UCSD-AML1 (cell line): ENCODE results near the gene PBXIP1.

Experiments
- DNase-seq: peaks from one replicate; lab custom pipeline; 2025; ENCODE audit not compliant: unreplicated experiment; lab: John Stamatoyannopoulos, UW

PBXIP1 gene, protein sequence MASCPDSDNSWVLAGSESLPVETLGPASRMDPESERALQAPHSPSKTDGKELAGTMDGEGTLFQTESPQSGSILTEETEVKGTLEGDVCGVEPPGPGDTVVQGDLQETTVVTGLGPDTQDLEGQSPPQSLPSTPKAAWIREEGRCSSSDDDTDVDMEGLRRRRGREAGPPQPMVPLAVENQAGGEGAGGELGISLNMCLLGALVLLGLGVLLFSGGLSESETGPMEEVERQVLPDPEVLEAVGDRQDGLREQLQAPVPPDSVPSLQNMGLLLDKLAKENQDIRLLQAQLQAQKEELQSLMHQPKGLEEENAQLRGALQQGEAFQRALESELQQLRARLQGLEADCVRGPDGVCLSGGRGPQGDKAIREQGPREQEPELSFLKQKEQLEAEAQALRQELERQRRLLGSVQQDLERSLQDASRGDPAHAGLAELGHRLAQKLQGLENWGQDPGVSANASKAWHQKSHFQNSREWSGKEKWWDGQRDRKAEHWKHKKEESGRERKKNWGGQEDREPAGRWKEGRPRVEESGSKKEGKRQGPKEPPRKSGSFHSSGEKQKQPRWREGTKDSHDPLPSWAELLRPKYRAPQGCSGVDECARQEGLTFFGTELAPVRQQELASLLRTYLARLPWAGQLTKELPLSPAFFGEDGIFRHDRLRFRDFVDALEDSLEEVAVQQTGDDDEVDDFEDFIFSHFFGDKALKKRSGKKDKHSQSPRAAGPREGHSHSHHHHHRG

DNA sequence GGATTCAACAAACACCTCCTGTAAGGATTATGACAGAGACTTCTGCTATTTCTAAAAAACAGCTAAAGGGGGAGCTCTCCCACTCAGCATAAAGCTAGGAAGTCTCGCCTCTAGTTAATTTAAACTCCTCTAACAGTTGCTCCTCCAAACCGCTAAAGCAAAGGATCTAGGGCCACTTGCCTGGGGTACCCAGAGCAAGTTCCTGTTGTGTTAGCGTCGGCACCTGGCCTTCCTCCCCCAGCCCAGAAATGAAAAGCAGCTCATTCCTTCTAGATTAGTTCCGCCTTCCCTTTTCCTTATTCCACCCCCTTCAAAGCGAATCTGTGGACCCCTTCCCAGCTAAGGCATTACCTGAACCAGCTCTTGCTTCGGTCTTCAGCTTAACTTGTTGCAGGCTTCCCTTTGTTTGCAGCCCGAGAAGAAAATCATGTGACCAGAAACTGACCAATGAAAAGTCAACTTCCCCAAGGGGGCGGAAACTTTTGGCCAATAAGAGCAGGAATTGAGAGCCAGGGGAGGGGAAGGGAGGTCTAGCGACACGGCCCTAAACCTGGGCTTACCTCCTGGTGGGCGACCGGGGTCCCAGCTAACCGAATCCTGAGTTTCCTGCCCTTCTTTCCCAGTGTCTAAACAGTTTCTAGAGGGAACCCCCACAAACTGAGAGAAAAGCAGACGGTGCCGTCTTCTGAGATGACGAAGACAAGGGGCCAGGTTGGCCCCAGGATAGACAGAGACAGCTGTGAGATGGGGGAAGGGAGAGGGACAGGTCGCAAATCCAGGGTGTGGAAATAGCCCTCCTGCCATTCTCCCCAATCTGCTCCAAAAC is at the start of gene PBXIP1:
TSS of gene PBXIP1 (minus strand) at position 382 of the 826 bp plus-strand sequence. CDS start 2,378 bp downstream, outside the sequence.
- peak; percentile 64 for DNase-seq

DNA sequence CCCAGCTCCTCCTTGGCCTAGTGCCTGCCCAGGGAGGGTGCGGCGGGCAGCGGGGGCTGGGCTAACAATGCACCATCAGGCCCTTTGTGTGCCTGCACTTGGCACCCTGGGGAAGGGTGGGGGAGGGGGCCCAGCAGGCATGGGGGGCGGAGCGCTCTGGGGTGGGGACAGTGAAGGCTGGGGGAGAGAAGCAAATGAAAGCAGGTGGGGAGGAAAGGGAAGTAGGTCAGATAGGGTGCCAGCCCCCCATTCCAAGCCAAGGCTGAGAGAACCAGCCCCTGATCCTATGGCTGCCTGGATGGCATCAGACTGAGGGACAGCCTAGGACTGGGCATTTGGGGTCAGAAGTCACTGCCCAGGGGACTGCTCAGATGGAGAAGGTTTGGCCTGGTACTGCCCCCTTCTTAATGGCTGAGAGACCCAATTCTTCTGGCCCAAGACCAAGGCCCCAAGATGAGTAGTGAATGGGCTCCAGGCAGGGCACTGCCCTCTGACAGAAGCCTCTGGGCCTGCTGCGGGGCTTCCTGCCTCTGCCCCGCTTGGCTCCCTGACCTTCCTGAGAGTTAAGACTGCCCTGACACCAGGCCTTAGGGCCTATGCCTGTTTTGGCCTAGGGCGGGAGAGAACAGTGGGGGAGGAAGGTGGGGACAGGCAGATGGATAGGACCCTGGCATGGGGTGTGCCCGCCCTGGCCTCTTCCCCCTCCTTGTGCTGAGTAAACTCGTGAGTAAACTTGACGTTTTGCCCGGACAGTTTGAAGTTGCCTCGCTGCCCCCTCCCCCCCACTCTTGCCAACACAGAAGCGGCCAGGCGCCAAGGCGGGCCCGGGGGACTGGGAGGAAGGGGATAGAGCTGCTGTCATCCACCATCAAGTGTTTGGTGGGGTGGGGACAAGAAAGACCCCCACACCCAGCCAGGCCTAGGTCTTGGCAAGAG is 49.4 kb upstream of the PBXIP1 start:
- no peak for DNase-seq

DNA sequence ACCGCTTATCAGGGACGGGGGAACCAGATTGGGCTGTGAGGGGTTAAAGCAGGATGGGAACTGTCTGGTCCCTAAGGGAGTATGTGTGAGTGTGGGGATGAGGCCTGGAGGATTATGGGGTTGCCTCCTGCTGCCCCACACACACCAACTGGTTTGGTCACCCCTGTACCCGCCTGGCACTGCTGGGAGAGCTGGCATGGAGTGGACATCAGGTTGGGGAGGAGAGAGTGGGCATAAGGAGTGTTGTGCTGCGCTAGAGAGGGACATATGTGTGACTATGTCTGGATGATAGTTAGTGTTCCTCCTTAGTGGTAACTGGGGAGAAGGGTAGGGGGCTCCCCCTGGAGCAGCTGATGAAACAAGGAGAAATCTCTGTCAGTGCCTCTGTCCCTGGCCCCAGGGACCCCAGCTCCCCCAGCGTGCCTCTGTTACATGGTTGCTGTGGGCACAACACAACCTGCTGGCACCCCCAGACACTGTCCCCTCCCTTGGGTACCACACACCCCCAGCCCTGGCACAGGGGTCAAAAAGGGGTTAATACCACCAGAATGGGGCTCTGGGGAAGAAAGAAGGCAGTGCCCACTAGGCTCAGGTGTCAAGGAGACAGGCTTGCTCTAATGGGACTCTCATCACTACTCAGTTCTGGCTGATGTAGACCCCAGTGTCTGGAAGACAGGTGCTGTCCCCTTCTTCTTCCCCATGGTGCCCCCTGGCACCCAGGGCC is 48.6 kb upstream of the PBXIP1 start:
- no peak for DNase-seq

DNA sequence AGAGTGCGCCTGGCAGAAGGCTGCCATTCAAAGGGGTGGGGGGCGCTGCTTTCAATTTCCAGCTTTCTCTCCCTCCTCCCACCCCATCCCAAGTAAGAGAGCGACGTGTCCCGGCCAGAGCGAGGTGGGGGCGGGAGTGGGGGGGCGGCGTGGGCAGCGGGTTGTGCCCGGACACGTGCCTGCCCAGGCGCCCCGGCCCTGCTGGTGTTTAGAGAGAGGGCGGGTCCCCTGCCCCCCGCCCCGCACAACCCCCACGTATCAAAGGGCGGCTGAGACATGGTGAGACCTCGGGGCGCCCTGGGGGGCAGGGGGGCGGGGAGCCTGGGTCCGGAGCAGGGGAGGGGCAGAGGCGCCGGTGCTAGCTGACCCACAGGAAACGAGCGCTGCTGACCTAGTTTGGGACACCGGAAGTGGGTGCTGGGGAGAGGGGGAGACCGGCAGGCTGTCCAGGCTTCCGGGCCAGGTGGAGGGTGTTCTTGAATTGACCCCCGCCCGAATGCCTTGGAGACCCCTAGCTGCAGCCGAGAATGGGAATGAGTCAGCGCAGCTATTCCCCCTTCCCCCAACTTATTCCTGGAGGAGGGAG is 48.0 kb upstream of the PBXIP1 start:
- peak; percentile 60 for DNase-seq

DNA sequence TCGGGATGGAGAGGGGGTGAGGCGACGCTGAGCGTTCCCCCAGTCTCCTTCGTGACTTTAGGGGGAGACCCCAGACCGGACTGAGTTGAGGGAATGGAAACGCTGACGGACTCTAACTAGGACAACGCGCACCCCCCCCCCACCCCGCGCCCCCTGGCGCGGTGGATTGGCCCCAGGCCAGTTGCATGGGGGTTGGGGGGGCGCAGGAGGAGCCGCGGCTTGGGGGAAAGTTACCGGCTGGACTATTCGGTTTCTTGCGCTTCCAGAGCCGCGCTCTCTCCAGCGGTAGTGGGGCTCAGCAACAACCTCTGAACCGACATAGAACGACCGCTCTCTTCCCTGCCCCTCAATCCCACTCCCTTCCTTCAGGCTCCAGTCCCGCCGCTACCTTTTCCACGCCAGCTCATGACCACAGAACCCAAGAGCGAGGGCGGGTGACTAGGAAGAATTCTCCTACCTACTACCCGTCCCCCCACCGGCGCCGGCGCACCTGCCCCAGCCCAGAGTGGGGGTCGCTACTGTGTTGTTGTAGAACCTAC is 47.4 kb upstream of the PBXIP1 start:
- DNase-seq: peak; percentile 51

DNA sequence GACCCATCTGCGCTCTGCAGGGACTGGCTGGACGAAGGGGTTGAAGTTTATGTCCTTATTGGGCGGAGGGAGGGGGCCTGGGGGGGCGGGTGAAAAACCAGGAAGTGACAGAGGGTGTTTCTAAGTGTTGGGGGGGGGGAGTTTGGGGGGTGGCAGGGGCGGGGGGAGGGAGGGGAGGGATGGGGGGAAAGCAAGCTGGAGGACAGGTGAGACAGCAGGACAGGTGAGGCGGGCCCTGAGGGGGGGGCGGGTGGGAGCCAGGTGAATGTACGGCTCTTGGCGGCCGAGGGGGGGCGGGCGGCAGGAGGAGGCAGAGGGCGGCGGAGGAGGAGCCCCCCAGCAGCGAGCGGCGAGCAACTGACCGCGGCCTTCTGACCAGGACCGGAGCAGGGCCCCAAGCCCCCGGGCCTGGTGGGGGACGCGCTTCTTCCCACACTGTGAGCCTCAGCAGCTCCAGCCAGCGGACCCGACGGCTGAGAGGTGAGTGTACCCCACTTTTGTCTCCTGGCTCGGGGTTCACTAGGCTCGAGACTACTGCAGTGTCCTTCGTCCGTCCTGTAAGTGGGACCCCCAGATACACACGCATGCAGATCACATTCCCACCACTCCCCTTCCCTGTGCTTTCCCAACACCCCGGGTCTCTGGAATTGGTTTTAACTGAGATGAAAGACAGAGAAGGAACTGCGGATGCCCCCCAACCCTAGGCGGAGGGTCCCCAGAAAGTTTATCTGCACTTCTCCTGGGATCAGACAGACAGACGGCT is 46.7 kb upstream of the PBXIP1 start, which contains the start of gene ZBTB7B:
TSS of gene ZBTB7B (plus strand) at position 339 of the 763 bp plus-strand sequence. CDS start 11,859 bp downstream, outside the sequence.
- peak; percentile 51 for DNase-seq

DNA sequence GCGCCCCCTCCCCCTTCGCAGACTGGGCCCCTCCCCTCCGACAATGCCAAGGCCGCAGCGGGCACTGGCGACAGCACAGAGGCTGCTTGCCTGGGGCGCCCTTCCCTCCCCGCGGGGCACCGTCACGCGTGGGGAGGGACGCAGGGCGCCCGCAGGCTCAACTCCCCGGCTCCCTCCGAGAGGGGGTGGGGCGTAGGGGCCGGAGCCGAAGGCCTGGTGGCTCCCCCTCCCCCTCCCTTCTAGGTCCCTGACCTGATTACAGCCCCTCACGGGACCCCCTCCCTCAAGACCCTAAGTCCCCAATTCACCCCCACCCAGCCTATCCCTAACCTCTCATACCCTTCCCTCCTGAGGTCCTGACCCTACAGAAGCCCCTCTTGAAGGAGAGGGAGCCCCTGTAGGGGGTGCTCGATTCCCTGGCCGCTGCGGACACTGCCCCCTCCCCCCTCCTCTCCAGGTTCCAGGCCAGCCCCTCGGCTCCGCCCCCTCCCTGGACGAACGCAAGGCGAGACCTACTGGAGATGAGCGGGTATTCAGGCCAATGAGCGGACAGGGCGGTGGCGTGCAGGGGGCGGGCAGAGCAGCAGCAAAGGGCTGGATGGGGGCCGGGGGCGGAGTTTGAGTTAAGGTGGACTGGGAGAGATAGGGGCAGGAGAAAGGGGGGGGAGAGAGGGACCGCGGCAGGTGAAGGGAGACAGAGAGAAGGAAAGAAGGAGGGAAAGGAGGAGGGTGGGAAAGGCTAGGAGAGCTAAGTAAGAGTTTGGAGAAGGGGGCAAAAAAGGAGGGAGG is 46.0 kb upstream of the PBXIP1 start:
- DNase-seq: peak; percentile 99

DNA sequence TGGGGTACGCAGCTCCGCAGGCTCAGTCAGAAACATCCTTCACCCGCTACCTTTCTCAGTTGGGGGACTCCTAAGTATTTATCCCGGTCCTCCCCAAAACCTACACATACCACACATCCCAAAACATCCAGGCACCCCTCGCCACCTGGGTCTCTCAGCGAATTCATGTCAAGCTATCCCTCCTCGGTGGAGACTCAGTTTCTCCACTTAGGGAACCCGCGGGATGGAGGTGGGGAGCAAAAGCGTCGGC is 45.5 kb upstream of the PBXIP1 start:
- no peak for DNase-seq

DNA sequence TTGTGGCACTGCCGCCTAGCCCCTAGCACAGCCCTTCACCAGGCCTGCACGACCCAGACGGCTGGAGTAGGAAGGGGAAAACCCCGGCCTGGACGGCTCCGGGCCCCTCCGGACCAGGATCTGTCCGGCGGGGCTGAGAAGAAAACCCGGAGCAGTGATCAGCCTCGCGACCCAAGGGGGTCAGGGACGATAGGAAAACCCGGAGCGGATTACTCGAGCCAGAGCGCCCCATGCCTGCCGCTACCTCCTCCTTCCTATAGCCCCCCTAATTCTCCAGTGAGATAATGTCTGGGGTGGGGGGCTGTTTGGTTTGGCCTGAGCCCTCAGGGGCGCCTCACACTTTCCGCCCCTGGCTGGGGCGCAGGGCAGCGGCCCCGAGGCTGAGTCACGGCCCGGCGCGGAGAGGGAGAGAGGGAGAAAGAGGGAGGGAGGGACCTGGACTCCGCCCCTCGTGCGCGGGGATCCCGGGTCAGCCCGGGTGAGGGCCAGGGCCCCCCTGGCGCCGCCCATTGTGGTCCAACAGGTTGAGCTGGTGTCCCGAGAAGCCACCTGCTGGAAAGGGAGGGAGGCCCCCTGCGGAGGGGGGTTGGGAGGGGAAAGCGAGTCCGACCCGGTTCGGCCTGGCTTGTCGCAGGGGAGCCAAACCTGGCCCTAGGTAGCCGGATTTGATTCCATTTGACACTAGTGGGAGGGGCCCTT is 45.0 kb upstream of the PBXIP1 start:
- DNase-seq: peak; percentile 93

DNA sequence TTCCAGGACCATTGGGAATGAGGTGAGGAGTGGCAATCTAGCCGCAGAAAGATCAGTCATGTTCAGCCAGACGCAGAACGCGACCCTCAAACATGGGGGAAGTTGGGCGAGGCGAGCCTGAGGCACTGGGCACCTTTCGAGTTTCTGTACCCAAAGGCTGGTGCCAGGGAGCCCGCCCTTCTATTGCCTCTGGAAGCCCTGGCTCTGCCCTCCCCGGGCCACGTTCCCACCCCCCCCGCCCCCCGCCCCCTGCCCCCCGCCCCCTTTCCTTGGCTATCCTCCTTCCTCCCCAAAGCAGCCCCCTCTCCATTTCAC is 44.5 kb upstream of the PBXIP1 start:
- no peak for DNase-seq

DNA sequence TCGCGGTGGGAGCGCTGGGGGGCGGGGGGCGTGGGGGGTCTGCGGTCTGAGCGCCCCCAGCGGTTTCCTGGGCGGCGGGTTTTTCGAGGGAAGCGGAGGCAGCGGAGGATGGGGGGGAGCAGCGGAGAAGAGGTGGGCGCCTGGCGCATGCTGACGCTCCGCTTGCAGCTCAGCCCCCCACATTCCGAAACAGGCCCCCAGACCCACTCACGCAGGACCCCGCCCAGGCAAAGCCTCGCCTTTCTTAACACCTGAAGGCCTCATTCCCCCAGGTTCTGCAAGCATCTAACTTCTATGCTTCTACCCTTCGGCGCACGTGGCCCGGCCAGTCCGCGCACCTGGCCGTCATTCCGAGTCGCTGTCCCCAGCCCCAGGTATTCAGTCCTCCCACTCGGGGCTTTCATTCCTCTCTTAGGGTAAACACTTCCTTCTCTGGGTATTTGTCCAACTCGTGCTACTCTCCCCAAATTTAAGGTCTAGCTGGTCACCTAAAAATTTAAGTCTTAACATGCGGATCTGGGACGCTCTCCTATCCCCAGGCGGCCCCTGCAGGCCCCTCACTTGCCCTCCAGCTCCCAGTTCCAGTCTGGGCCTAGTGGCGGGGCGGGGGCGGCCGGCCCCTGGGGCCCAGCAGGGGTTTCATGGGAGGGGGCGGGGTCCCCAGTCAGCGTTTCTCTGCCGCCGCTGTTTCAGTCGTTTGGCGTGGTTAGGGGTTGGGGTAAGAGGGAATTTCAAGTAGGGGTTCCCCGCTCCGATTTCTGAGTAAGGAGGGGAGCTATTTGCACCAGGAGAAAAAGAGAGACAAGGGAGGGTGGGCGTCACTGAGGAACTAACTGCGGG is 43.9 kb upstream of the PBXIP1 start:
- peak; percentile 67 for DNase-seq

DNA sequence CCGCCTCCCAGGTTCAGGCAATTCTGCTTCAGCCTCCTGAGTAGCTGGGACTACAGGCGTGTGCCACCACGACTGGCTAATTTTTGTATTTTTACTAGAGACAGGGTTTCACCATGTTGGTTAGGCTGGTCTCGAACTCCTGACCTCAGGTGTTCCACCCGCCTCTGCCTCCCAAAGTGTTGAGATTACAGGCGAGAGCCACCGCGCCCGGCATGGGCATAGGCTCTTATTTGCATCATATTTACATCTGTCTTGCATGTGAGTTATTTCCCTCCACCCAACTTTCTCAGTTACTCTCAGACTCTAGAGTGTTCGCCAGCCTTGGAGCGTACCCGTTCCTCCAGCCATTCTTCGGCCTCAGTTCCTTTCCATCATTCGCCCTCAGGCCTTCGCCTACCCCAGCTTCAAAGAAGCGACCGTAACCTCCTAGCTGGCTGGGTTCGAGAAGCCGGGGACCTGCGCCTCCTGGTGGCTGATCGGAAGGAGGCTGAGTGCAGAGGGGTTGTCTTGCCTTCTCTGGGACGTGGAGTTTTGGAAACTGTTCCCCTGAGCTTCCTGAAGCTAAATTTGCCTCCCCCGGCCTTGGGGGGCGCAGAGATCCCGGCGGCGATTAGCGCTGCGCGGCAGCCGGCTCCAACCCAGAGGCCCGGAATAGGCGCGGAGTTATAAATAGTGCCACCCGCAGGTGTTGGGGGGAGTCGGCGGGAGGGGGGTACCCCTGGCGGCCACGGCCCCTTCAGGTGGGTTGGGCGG is 43.1 kb upstream of the PBXIP1 start:
- DNase-seq: peak; percentile 82

DNA sequence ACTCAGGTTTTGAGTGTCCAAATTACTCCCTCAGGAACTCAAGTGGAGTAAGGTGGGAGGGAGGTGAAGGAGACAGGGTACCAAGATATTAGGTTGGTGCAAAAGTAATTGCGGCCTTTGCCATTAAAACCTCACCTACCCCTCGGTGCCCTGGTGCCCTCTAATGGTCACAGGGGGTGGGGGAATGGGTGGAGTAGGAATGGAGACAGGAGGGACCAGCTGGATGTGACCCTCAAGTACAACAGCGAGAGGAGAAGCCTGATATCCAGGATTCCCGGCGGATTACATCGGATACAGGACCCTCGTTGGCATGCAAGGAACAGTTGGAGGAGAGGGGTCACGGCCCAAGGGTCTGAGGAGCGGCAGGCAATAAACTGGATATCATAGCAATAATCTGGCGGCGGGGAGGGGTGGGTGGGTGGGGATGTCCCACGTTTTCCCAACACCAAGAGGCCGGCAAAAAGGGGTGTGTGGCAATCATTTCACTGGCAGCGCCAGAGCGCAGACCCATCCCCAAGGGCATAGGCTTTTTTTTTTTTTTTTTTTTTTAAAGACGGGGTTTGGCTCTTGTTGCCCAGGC is 42.4 kb upstream of the PBXIP1 start:
- DNase-seq: peak; percentile 34

DNA sequence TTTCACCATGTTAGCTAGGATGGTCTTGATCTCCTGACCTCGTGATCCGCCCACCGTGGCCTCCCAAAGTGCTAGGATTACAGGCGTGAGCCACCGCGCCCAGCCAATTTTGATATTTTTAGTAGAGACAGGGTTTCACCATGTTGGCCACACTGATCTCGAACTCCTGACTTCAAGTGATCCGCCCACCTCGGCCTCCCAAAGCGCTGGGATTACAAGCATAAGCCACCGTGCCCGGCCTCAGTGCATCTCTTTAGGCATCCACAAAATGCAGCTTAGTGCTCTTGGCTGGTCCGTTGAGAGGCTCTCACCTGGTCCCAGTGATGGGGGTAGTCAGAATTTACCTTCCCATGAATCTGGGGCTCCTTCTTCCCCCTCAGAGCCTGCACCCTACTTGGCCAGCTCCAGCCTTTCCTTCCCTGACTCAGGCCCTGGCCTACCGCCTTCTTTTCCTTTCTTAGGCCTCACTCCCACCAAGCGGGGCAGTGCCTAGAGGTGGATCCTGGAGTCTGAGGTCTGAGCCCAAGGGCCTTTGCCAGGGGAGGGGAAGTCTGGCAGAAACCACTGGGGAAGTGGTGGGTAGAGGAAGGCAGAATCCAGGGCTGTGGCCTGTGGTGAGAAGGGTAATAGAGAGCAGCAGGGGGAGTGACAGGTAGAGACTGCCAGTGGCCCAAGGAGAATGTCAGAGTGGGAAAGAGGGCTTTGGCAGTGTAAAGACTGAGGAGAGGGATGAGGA is 41.2 kb upstream of the PBXIP1 start:
- peak; percentile 79 for DNase-seq
